ENCODE results near the gene KDSR.

- TF ChIP-seq DDIT3 (CRISPR knock-in tag; IDR thresholded peaks at IDR 0.05) (no peak), CTCF (CRISPR knock-in tag; IDR thresholded peaks at IDR 0.05) (no peak)
Measured at GRCh38 chr18:63407734-63408133, 40.7 kb upstream of the KDSR start.

Data from HepG2 (cell line).